GM23248 (cell line): ENCODE results near the gene RNASE4.

Experiments
- EZH2 ChIP-seq: fragments of 200-600 bp; sonication (generic); IDR thresholded peaks from 2 replicates; pipeline ENCODE4 v1.6.1; 2018; ENCODE audit warnings: antibody characterized with exemption, mild to moderate bottlenecking; ENCODE audit not compliant: insufficient read depth, poor library complexity, severe bottlenecking
- EZH2phosphoT487 ChIP-seq: fragments of 200-600 bp; sonication (generic); IDR thresholded peaks from 2 replicates; pipeline ENCODE4 v1.6.1; 2018; ENCODE audit warnings: antibody characterized with exemption, moderate library complexity, mild to moderate bottlenecking, low read depth; ENCODE audit not compliant: insufficient read depth

DNA sequence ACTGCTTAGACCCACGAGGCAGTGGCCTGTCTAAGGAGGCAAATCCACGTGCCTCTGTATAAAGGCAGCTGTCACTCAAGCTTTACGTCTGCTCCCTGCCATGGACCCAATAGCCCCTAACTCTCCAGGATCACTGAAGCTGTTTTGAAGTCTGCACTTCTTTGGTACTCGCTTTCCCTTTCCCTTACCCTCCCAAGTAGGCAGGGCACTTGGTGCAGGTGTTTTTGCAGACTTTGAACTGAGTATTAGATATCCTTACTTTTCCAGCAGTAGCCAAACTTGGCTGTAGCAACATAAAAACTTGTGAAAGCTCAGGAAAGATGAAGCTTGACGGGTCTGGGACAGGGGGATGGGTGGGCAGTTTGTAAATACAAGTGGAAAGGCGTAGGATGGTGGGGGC lies 25.0 kb upstream of the RNASE4 start:
- TF ChIP-seq EZH2phosphoT487 (no peak), EZH2 (no peak)
